ENCODE data around the gene SETBP1. TPM values are rescaled to one million over a fixed set of nuclear protein-coding genes. Genes with fewer than 3 reads are reported as not detected.

The SETBP1 gene
- total and polyA plus RNA-seq, 9 of the 15 experiments (the other 6 are each of a cell fraction or from before 2014, with no cell fraction given): under 0.01 to 0.13 (median 0.04) TPM

DNA sequence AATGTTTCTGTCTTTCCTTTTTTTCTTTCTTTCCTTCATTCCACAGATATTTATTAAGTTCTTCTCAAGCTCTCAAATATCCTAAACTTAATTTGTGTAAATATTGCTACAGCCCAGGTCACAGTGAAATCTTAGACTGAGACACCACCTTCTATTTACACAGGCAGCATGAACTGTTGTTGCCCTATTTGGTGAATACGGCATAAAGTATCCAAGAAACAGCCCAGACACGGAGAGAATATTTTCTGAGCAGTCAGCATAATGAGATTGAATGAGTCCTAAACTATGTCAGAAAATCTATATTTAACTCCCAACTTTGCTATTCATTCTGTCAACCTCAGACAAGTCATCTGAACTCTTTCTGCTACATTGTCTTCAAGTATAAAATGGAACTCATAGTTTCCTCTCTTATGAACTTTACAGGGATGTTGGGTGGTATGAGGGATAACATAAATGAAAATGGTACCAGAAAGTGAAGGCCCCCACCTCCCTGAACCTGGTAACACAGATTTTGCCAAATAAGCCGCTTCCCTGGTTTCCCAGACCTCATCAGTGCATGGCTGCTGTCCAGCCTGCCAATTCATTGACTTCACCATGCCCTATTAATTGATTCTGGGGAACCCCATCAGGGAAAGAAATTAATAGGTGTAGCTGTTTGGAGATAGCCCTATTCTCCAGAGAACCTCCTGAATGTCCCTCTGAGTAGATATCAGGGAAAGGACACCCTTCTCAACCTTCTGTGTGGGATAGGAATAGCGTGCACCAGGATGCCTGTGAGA lies 235.9 kb downstream of the SETBP1 start:
- no peaks in the 10 kb centered on the region for H4K20me1 ChIP-seq (replicated peaks; ENCODE audit: control insufficient read depth, insufficient read depth, low read length)
- DNase-seq (ENCODE audit: extremely low read depth in 1 of 4, low spot score in 3 of 4): no peak
- ATAC-seq: no peak
- in situ Hi-C loops (cut with MboI): no loop called here
- no peak overlapping the region for H2AFZ ChIP-seq (ENCODE audit: low read depth, low read length)
- H3K27ac ChIP-seq (ENCODE audit: extremely low read depth, low read depth, low read length): no peak overlapping the region
- 0% methylated on average over 4 of the region's 4 CpGs for WGBS (ENCODE audit: insufficient coverage, low coverage, missing lambda C conversion rate)
- intact Hi-C loops (cut with micrococcal nuclease): no loop called here
- no peaks in the 10 kb centered on the region for H3K4me1 ChIP-seq (replicated peaks in 1 of 2; ENCODE audit: control insufficient read depth in 2 of 2, insufficient read depth in 2 of 2, low read length in 2 of 2)
- CTCF ChIA-PET (ENCODE audit: low intra/inter-chr PET ratio): no interaction called here
- TF ChIP-seq ZNF57 (CRISPR knock-in tag; IDR thresholded peaks at IDR 0.05) (no peak), ZNF274 (IDR thresholded peaks at IDR 0.05; ENCODE audit: borderline replicate concordance, low read depth, low read length) (no peak), ILK (tag; IDR thresholded peaks at IDR 0.05; ENCODE audit: borderline replicate concordance, low read depth) (no peak), NFE2L1 (tag; IDR thresholded peaks at IDR 0.05; ENCODE audit: borderline replicate concordance, low read depth) (no peak), ELF1 (tag; IDR thresholded peaks at IDR 0.05) (no peak), FOXJ3 (CRISPR knock-in tag; IDR thresholded peaks at IDR 0.05) (no peak), ZNF384 (IDR thresholded peaks at IDR 0.05; ENCODE audit: low read depth, low read length) (no peak)
- no TSS peak for BruUV-seq (replicated peaks)
- H3K4me3 ChIP-seq: no peak overlapping the region
- H3K36me3 ChIP-seq (ENCODE audit: control insufficient read depth, insufficient read depth, low read length): no peaks in the 10 kb centered on the region
- no peak for FAIRE-seq
- H3K4me2 ChIP-seq (ENCODE audit: insufficient read depth, low read length): no peak overlapping the region
- no peaks in the 10 kb centered on the region for H3K27me3 ChIP-seq (ENCODE audit: control insufficient read depth in 2 of 2, insufficient read depth in 2 of 2, low read length in 2 of 2)
- H3K9me1 ChIP-seq (ENCODE audit: control insufficient read depth, insufficient read depth, low read length): no peaks in the 10 kb centered on the region
- H3K9me3 ChIP-seq (replicated peaks; ENCODE audit: control insufficient read depth, insufficient read depth, low read depth, low read length): no peaks in the 10 kb centered on the region
- H3K79me2 ChIP-seq (ENCODE audit: control insufficient read depth, insufficient read depth, low read length): no peaks in the 10 kb centered on the region
- POLR2A ChIA-PET: no interaction called here
- no peak overlapping the region for H3K9ac ChIP-seq (ENCODE audit: insufficient read depth in 1 of 2, low read depth in 2 of 2, low read length in 2 of 2)
